Colon (tissue), 2 donors: ENCODE results near the gene SELENBP1.
"Not testable (repeated sequence)": the region's sequence is repeated elsewhere in the genome, so short reads cannot be mapped to it uniquely, and the experiment has no call there.

Experiments
- FAIRE-seq: peaks from 2 replicates; lab custom pipeline; 2012; peaks lifted over from hg19 to GRCh38; lab: Jason Lieb, UNC
- donor health status: control.
- donor health status: control.

SELENBP1 gene

GRCh38 chr1:151372058-151372934 is at the start of gene SELENBP1:
TSS of gene SELENBP1 (minus strand) at chr1:151372705. CDS start at chr1:151372641, 64 bp downstream.
- FAIRE-seq: no peak

GRCh38 chr1:151419819-151420218 is 47.3 kb upstream of the SELENBP1 start:
- FAIRE-seq: no peak

GRCh38 chr1:151418081-151418480 is 45.6 kb upstream of the SELENBP1 start:
- FAIRE-seq: no peak

GRCh38 chr1:151416231-151416630 is 43.7 kb upstream of the SELENBP1 start:
- FAIRE-seq: no peak

- no peak for FAIRE-seq
These were observed 39.4 kb upstream of the SELENBP1 start for GRCh38 chr1:151411884-151412283.

GRCh38 chr1:151408891-151409290 is 36.4 kb upstream of the SELENBP1 start:
- FAIRE-seq: no peak

GRCh38 chr1:151407304-151407703 is 34.8 kb upstream of the SELENBP1 start:
- FAIRE-seq: no peak

GRCh38 chr1:151406176-151406575 is 33.7 kb upstream of the SELENBP1 start:
- FAIRE-seq: no peak

- no peak for FAIRE-seq
These were observed 32.9 kb upstream of the SELENBP1 start for GRCh38 chr1:151405187-151405951.

- FAIRE-seq: no peak
These were observed 31.1 kb upstream of the SELENBP1 start for GRCh38 chr1:151403612-151404011.

GRCh38 chr1:151402764-151403163 is 30.3 kb upstream of the SELENBP1 start:
- no peak for FAIRE-seq

- FAIRE-seq: no peak
These were observed 29.4 kb upstream of the SELENBP1 start for GRCh38 chr1:151401860-151402259.

- FAIRE-seq: no peak
These were observed 28.8 kb upstream of the SELENBP1 start for GRCh38 chr1:151401125-151401788.

- peak; percentile 45 for FAIRE-seq
These were observed 27.0 kb upstream of the SELENBP1 start, which contains the start of gene PSMB4 for GRCh38 chr1:151399324-151400171. TSS of gene PSMB4 (plus strand) at chr1:151399573. CDS start at chr1:151399588, 15 bp downstream.

- not testable (repeated sequence) for FAIRE-seq
These were observed 23.8 kb upstream of the SELENBP1 start for GRCh38 chr1:151396265-151396664.

- no peak for FAIRE-seq
These were observed 21.1 kb upstream of the SELENBP1 start for GRCh38 chr1:151393583-151393982.

GRCh38 chr1:151391079-151391563 is 18.6 kb upstream of the SELENBP1 start:
- FAIRE-seq: no peak

GRCh38 chr1:151390221-151391078 is 17.9 kb upstream of the SELENBP1 start:
- FAIRE-seq: not testable (repeated sequence)

GRCh38 chr1:151386002-151386401 is 13.5 kb upstream of the SELENBP1 start:
- no peak for FAIRE-seq

- FAIRE-seq: no peak
These were observed 12.1 kb upstream of the SELENBP1 start for GRCh38 chr1:151384584-151384983.
